ENCODE measurements around the gene PDCD2L. TPM values are rescaled to one million over a fixed set of nuclear protein-coding genes. Genes with fewer than 3 reads are reported as not detected.
"Not testable (repeated sequence)": the region's sequence is repeated elsewhere in the genome, so short reads cannot be mapped to it uniquely, and the experiment has no call there.

PDCD2L gene
- total RNA-seq, 4 donors from 2014 or later = 5.6 to 10.6 (median 7.2) TPM; not detected in 1

GRCh38 chr19:34393031-34393430 lies 11.2 kb upstream of the PDCD2L start:
- no peak overlapping the region for H3K4me3 ChIP-seq
- no peak for TF ChIP-seq EP300 (IDR thresholded peaks at IDR 0.05; ENCODE audit: low read depth)
- TF ChIP-seq POLR2A (IDR thresholded peaks at IDR 0.05) = no peak
- TF ChIP-seq POLR2AphosphoS5 (IDR thresholded peaks at IDR 0.05) = no peak
- TF ChIP-seq CTCF (IDR thresholded peaks at IDR 0.05) = no peak
- no peaks in the 10 kb centered on the region for H3K9me3 ChIP-seq
- intact Hi-C loops (cut with DNase I; ENCODE audit: low total_unique reads) (no loop called here), in situ Hi-C loops (cut with MboI; ENCODE audit: low pct_ligation_motif_present in 1 of 4, low pct_unique_long_range_greater_than_20kb in 1 of 4, low sequenced_read_pairs in 3 of 4) (no loop called here)
- no peak for DNase-seq
- no peaks in the 10 kb centered on the region for H3K4me1 ChIP-seq
- H3K27ac ChIP-seq = no peak overlapping the region
- 79% methylated on average over 10 of the region's 11 CpGs; no CpG with 5 or more reads in 1 of the 2 donors for WGBS, 2 donors (ENCODE audit: low coverage in 1 of 2)
- no peaks in the 10 kb centered on the region for H3K27me3 ChIP-seq
- H3K36me3 ChIP-seq = peaks cover 0 to 39% (median 12%) of the 10 kb centered on the region in 4 donors

GRCh38 chr19:34393629-34394028 lies 10.6 kb upstream of the PDCD2L start:
- peaks cover 0 to 43% (median 14%) of the 10 kb centered on the region in 4 donors for H3K36me3 ChIP-seq
- in situ Hi-C loops (cut with MboI; ENCODE audit: low pct_ligation_motif_present in 1 of 4, low pct_unique_long_range_greater_than_20kb in 1 of 4, low sequenced_read_pairs in 3 of 4) = no loop called here
- TF ChIP-seq POLR2AphosphoS5 (IDR thresholded peaks at IDR 0.05) (no peak), EP300 (IDR thresholded peaks at IDR 0.05; ENCODE audit: low read depth) (no peak), CTCF (IDR thresholded peaks at IDR 0.05) (no peak), POLR2A (IDR thresholded peaks at IDR 0.05) (no peak)

GRCh38 chr19:34397853-34398252 lies 6.3 kb upstream of the PDCD2L start:
- intact Hi-C loops (cut with DNase I; ENCODE audit: low total_unique reads) (no loop called here), in situ Hi-C loops (cut with MboI; ENCODE audit: low pct_ligation_motif_present in 1 of 4, low pct_unique_long_range_greater_than_20kb in 1 of 4, low sequenced_read_pairs in 3 of 4) (no loop called here)
- Histone ChIP-seq H3K4me3 (no peak overlapping the region), H3K4me1 (peaks cover 0 to 13% (median 0%) of the 10 kb centered on the region in 4 donors), H3K9me3 (no peaks in the 10 kb centered on the region), H3K27ac (no peak overlapping the region), H3K27me3 (no peaks in the 10 kb centered on the region), H3K36me3 (peaks cover 0 to 61% (median 22%) of the 10 kb centered on the region in 4 donors)
- DNase-seq = no peak
- WGBS, 2 donors (ENCODE audit: low coverage in 1 of 2) = 93 to 100% methylated on average over 1 of the region's 1 CpG
- TF ChIP-seq EP300 (IDR thresholded peaks at IDR 0.05; ENCODE audit: low read depth) (no peak), POLR2A (IDR thresholded peaks at IDR 0.05) (no peak), CTCF (IDR thresholded peaks at IDR 0.05) (no peak), POLR2AphosphoS5 (IDR thresholded peaks at IDR 0.05) (no peak)

More at GRCh38 chr19:34393629-34394028, 10.6 kb upstream of the PDCD2L start:
- no peak overlapping the region for H3K27ac ChIP-seq
- intact Hi-C loops (cut with DNase I; ENCODE audit: low total_unique reads) = no loop called here
- no peaks in the 10 kb centered on the region for H3K4me1 ChIP-seq
- no peaks in the 10 kb centered on the region for H3K9me3 ChIP-seq
- no peak for DNase-seq
- 88% methylated on average over 14 of the region's 14 CpGs; no CpG with 5 or more reads in 1 of the 2 donors for WGBS, 2 donors (ENCODE audit: low coverage in 1 of 2)
- H3K4me3 ChIP-seq = no peak overlapping the region
- no peaks in the 10 kb centered on the region for H3K27me3 ChIP-seq

GRCh38 chr19:34399886-34400285 lies 4.3 kb upstream of the PDCD2L start:
- TF ChIP-seq POLR2A (IDR thresholded peaks at IDR 0.05) = no peak
- no peak for TF ChIP-seq POLR2AphosphoS5 (IDR thresholded peaks at IDR 0.05)
- no peak for TF ChIP-seq CTCF (IDR thresholded peaks at IDR 0.05)
- no peak for TF ChIP-seq EP300 (IDR thresholded peaks at IDR 0.05; ENCODE audit: low read depth)
- 81 to 89% methylated on average over 4 to 9 of the region's 9 CpGs for WGBS, 2 donors (ENCODE audit: low coverage in 1 of 2)
- H3K27ac ChIP-seq = no peak overlapping the region
- in situ Hi-C loops (cut with MboI; ENCODE audit: low pct_ligation_motif_present in 1 of 4, low pct_unique_long_range_greater_than_20kb in 1 of 4, low sequenced_read_pairs in 3 of 4) (no loop called here), intact Hi-C loops (cut with DNase I; ENCODE audit: low total_unique reads) (no loop called here)
- peaks cover 0 to 49% (median 20%) of the 10 kb centered on the region in 4 donors for H3K36me3 ChIP-seq
- no peaks in the 10 kb centered on the region for H3K27me3 ChIP-seq
- no peak for DNase-seq
- H3K4me1 ChIP-seq = peaks cover 0 to 25% (median 4%) of the 10 kb centered on the region in 4 donors
- H3K9me3 ChIP-seq = no peaks in the 10 kb centered on the region
- H3K4me3 ChIP-seq = no peak overlapping the region

- in situ Hi-C loops (cut with MboI; ENCODE audit: low pct_ligation_motif_present in 1 of 4, low pct_unique_long_range_greater_than_20kb in 1 of 4, low sequenced_read_pairs in 3 of 4); H3K4me3 ChIP-seq: not testable (repeated sequence)
- 86 to 94% methylated on average over 3 to 8 of the region's 8 CpGs for WGBS, 2 donors (ENCODE audit: low coverage in 1 of 2)
Observed at GRCh38 chr19:34400844-34401243, 3.4 kb upstream of the PDCD2L start.

More at GRCh38 chr19:34400844-34401243, 3.4 kb upstream of the PDCD2L start:
- H3K27ac ChIP-seq; H3K27me3 ChIP-seq; H3K9me3 ChIP-seq; DNase-seq; intact Hi-C loops (cut with DNase I; ENCODE audit: low total_unique reads): not testable (repeated sequence)
- peaks cover 0 to 30% (median 6%) of the 10 kb centered on the region in 4 donors for H3K4me1 ChIP-seq
- peaks cover 0 to 42% (median 16%) of the 10 kb centered on the region in 4 donors for H3K36me3 ChIP-seq
